Ishikawa (cell line): Measurements from ENCODE around the gene ZHX3.

Experiments used
- CEBPB ChIP-seq: IDR thresholded peaks from 2 replicates; pipeline ENCODE4 v1.6.1; 2012
- CREB1 ChIP-seq: IDR thresholded peaks from 2 replicates; pipeline ENCODE4 v1.6.1; 2012; ENCODE audit warnings: low read depth
- EGR1 ChIP-seq: IDR thresholded peaks from 2 replicates; pipeline ENCODE4 v1.6.1; 2012
- EP300 ChIP-seq: IDR thresholded peaks from 2 replicates; pipeline ENCODE4 v1.6.1; 2012; ENCODE audit warnings: borderline replicate concordance
- FOXM1 ChIP-seq: IDR thresholded peaks from 2 replicates; pipeline ENCODE4 v1.6.1; 2012; ENCODE audit warnings: low read depth, borderline replicate concordance
- MAX ChIP-seq: IDR thresholded peaks from 2 replicates; pipeline ENCODE4 v1.6.1; 2012
- NFIC ChIP-seq: IDR thresholded peaks from 2 replicates; pipeline ENCODE4 v1.6.1; 2012
- RAD21 ChIP-seq: IDR thresholded peaks from 2 replicates; pipeline ENCODE4 v1.6.1; 2012; ENCODE audit warnings: low read depth
- REST ChIP-seq: IDR thresholded peaks from 2 replicates; pipeline ENCODE4 v1.6.1; 2012; ENCODE audit warnings: low read depth, mild to moderate bottlenecking
- TAF1 ChIP-seq: IDR thresholded peaks from 2 replicates; pipeline ENCODE4 v1.6.1; 2012; ENCODE audit warnings: low read depth, mild to moderate bottlenecking
- TCF12 ChIP-seq: IDR thresholded peaks from 2 replicates; pipeline ENCODE4 v1.6.1; 2012; ENCODE audit warnings: low read depth
- TEAD4 ChIP-seq: IDR thresholded peaks from 2 replicates; pipeline ENCODE4 v1.6.1; 2012
- USF1 ChIP-seq: IDR thresholded peaks from 2 replicates; pipeline ENCODE4 v1.6.1; 2012
- YY1 ChIP-seq: IDR thresholded peaks from 2 replicates; pipeline ENCODE4 v1.6.1; 2012; ENCODE audit warnings: low read depth
- ZBTB7A ChIP-seq: IDR thresholded peaks from 2 replicates; pipeline ENCODE4 v1.6.1; 2012; ENCODE audit warnings: low read depth

The ZHX3 gene

GRCh38 chr20:41309817-41310216 is 7.7 kb downstream of the ZHX3 start:
- TF ChIP-seq ZBTB7A (no peak), MAX (no peak), EGR1 (no peak), EP300 (no peak), TCF12 (no peak), REST (no peak), TAF1 (no peak), CREB1 (no peak), CEBPB (no peak), YY1 (no peak), USF1 (no peak), RAD21 (no peak), TEAD4 (no peak), NFIC (no peak), FOXM1 (no peak)

- TF ChIP-seq RAD21, result no peak
- no peak for TF ChIP-seq TAF1
- no peak for TF ChIP-seq REST
- TF ChIP-seq YY1, result no peak
These were observed 8.7 kb downstream of the ZHX3 start for GRCh38 chr20:41308726-41309413.

GRCh38 chr20:41308290-41308711 is 9.2 kb downstream of the ZHX3 start:
- no peak for TF ChIP-seq ZBTB7A

- no peak for TF ChIP-seq USF1
- TF ChIP-seq FOXM1, result no peak
- no peak for TF ChIP-seq MAX
- TF ChIP-seq RAD21, result no peak
- TF ChIP-seq TEAD4, result no peak
- TF ChIP-seq YY1, result no peak
- no peak for TF ChIP-seq ZBTB7A
- TF ChIP-seq CEBPB, result no peak
- no peak for TF ChIP-seq EP300
- TF ChIP-seq REST, result no peak
- TF ChIP-seq EGR1, result no peak
- no peak for TF ChIP-seq NFIC
- TF ChIP-seq CREB1, result no peak
These were observed 10.5 kb downstream of the ZHX3 start for GRCh38 chr20:41307021-41307420.
